Immature natural killer cell (primary cell): ENCODE results near the gene TP63. TPM values are rescaled to one million over a fixed set of nuclear protein-coding genes. Genes with fewer than 3 reads are reported as not detected.

Experiments used
- DNase-seq, 3 donors: peaks; one replicate each; pipeline ENCODE4 v3.0.0; 2022; ENCODE audit warnings: mixed read lengths in 1 of 3
- H3K27ac Mint-ChIP-seq, 6 donors: one replicate each; pipeline ENCODE4 v1.8.0; 2020; ENCODE audit warnings: mixed read lengths in 6 of 6, mild to moderate bottlenecking in 5 of 6, inconsistent platforms in 4 of 6, moderate library complexity in 3 of 6
- H3K27me3 Mint-ChIP-seq, 3 donors: one replicate each; pipeline ENCODE4 v1.8.0; 2020 to 2021; ENCODE audit warnings: low read depth in 3 of 3, mild to moderate bottlenecking in 3 of 3, mixed read lengths in 3 of 3, moderate library complexity in 3 of 3, inconsistent platforms in 1 of 3
- H3K36me3 Mint-ChIP-seq, 3 donors: one replicate each; pipeline ENCODE4 v1.8.0; 2020; ENCODE audit warnings: mixed read lengths in 3 of 3, inconsistent platforms in 2 of 3, mild to moderate bottlenecking in 2 of 3
- H3K4me1 Mint-ChIP-seq, 2 donors: one replicate each; pipeline ENCODE4 v1.8.0; 2020; ENCODE audit warnings: inconsistent platforms in 2 of 2, mild to moderate bottlenecking in 2 of 2, mixed read lengths in 2 of 2, moderate library complexity in 1 of 2
- H3K4me3 Mint-ChIP-seq, 5 donors: one replicate each; pipeline ENCODE4 v1.8.0; 2020; ENCODE audit warnings: mild to moderate bottlenecking in 5 of 5, mixed read lengths in 5 of 5, inconsistent platforms in 3 of 5, moderate library complexity in 3 of 5
- H3K9me3 Mint-ChIP-seq, 6 donors: one replicate each; pipeline ENCODE4 v1.8.0; 2020; ENCODE audit warnings: mild to moderate bottlenecking in 6 of 6, mixed read lengths in 6 of 6, inconsistent platforms in 4 of 6, moderate library complexity in 3 of 6
- polyA plus RNA-seq, 3 donors: library from polyadenylated mRNA; unstranded; fragments of 300-500 nt; fragmentation: Illumina TruSeq; gene quantifications; one replicate each; pipeline ENCODE4 v1.2.3, GENCODE V29; 2021

TP63 gene
- polyA plus RNA-seq, 3 donors from 2014 or later = not detected

DNA sequence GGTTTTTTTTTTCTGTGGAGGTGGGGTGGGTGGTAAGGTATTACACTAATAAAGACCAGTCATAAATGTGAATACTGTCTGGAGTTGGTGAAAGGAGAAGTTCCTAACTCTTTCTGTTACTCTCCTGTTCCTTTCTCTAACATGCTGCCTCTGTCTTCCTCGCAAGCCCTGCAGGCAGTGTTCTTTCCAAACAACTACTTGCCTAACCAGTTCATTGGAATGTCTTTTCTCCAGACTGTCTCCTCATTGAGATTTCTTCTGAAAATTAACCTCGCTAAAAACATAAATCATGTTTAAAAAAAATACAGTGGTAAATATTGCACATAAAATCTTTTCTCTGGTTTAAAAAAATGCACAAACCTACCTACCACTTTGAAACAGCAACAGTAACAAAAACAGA is 135.2 kb downstream of the TP63 start:
- Mint-ChIP-seq H3K27ac (no peak overlapping the region), H3K4me1 (no peaks in the 10 kb centered on the region), H3K9me3 (peaks cover 0 to 6% (median 0%) of the 10 kb centered on the region in 6 donors), H3K4me3 (no peak overlapping the region), H3K36me3 (no peaks in the 10 kb centered on the region), H3K27me3 (peaks cover 0 to 2% (median 0%) of the 10 kb centered on the region in 3 donors)
- DNase-seq = no peak

DNA sequence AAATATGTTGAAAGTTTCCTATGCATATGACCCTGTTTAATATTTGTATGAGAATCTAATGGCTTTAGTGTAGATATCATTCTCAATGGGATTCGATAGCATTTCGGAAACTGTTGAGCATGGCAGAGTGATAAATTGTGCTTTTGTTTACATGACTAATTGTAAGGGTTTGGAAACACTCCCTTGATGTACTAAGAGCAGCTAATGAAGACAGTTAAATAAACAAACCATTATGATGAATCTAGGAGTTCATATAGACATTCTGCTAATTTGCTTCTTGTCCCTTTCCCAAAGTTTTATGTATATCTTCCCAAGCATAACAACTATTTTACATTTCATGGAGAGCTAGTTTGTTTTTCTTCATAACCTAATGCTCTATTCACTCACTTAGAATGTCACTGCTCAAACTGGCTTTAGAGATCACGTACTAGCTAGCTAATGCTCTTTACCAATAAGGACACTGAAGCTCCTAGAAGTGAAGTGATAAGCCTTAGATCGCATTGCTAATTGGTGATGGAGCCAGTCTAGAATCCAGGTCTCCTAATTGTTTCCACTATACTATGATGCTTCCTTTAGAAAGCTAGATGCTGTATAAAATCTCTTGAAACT is 140.8 kb downstream of the TP63 start:
- Mint-ChIP-seq H3K4me1 (no peaks in the 10 kb centered on the region), H3K36me3 (no peaks in the 10 kb centered on the region), H3K27me3 (peaks cover 0 to 2% (median 0%) of the 10 kb centered on the region in 3 donors), H3K4me3 (no peak overlapping the region), H3K27ac (no peak overlapping the region), H3K9me3 (peaks cover 0 to 3% (median 0%) of the 10 kb centered on the region in 6 donors)
- DNase-seq = no peak

DNA sequence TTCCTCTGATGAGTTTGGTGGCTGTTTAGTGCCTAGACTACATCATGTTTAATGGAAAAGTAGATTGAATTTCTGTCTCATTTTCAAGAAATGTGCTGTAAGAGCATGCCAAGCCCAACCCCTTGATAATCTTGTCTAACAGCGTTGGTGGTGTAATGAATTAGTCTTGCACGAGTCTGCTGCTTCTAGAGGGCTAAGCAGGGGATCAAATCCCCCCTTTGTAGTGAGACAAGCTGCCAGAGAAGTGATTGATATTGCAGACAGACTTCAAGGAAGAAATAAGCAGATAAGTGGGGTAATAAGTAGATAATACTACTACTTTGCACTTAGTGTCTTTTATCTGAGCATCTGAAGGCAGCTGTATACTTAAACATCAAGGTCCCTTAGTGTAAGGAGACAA is 141.4 kb downstream of the TP63 start:
- peaks cover 0 to 3% (median 0%) of the 10 kb centered on the region in 6 donors for H3K9me3 Mint-ChIP-seq
- H3K4me3 Mint-ChIP-seq = no peak overlapping the region
- H3K36me3 Mint-ChIP-seq = no peaks in the 10 kb centered on the region
- H3K4me1 Mint-ChIP-seq = no peaks in the 10 kb centered on the region
- no peak for DNase-seq
- H3K27ac Mint-ChIP-seq = no peak overlapping the region
- H3K27me3 Mint-ChIP-seq = peaks cover 0 to 2% (median 0%) of the 10 kb centered on the region in 3 donors

DNA sequence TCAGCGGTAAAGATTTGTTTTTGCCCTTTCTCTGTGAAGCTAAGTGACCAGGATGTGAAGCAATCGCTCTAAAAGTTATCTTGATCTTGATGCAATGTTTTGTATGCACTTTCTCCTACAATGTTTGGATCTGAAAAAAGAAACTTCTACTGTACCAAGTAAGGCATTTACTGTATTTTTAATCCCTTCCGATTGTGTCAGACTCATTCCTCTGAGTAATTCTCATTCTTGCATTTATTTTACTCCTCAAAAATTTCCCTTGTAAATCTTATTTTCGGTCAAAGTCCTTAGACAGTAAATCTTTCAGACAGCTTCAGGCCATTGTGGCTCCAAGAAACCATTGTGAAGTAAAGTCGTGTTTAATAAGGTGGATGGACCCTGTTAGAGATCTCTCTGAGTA is 141.9 kb downstream of the TP63 start:
- DNase-seq = no peak
- Mint-ChIP-seq H3K36me3 (no peaks in the 10 kb centered on the region), H3K9me3 (peaks cover 0 to 3% (median 0%) of the 10 kb centered on the region in 6 donors), H3K27me3 (peaks cover 0 to 2% (median 0%) of the 10 kb centered on the region in 3 donors), H3K4me3 (no peak overlapping the region), H3K4me1 (no peaks in the 10 kb centered on the region), H3K27ac (no peak overlapping the region)

DNA sequence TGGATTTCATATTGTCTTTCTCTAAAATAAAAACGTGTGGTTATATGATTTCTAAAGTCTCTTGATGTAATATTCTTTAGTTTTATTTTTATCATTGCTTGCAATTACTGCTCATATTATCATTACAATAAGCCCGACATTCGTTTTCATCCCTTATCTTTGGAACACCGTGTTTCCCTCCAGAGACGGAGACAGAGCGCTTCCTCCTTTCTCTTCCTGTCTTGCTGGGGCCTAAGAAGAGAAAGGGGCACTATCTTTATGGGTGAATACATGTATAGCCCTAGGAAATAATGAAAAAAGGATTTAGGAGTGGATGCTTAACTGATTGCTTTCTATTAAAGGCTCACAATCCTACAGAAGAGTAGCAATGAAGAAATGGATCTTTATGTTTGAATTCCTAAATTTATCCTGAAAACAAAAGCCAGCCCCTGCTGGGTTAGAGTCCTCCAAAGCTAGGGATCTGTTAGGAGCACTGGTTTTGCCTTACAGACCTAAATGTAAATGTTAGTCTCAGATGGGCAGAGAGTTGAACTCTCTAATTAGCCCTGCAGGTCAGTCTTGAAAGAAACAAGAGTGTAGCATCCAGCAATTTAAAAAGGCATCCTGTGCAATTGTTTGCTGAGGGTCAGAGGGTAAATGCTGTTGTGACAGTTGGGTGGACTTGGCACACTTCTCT is 145.1 kb downstream of the TP63 start:
- DNase-seq = no peak
- Mint-ChIP-seq H3K27me3 (no peaks in the 10 kb centered on the region), H3K27ac (no peak overlapping the region), H3K4me3 (no peak overlapping the region), H3K9me3 (peaks cover 0 to 8% (median under 1%) of the 10 kb centered on the region in 6 donors), H3K4me1 (no peaks in the 10 kb centered on the region), H3K36me3 (no peaks in the 10 kb centered on the region)

DNA sequence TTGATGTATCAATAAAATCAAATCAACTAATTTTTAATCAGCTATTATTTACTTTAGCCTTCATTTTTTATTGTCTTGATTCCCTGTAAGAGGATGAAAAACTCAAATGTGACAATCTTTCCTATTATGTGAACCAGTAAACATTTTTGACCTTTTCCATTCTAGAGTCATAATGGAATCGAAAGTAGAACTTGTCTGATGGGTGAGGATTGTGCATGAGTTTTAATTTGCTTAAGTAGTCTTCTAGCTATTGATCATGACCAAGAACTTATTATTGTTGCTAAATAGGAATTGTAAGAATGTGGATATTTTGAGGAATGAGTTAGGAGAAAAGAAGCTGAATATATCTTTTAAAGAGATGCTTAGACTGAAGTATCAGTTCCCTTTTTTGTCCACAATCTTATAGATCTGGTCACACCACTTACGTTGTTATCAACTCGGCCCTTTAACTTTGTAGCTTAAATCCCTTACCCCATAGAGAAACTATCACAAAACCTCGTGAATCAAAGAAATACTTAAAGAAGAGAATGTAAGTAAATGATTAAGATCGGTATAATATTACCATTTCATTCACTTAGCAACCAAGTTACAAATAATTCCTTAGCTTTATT is 147.3 kb downstream of the TP63 start:
- no peak for DNase-seq
- H3K27ac Mint-ChIP-seq = no peak overlapping the region
- no peaks in the 10 kb centered on the region for H3K27me3 Mint-ChIP-seq
- H3K4me3 Mint-ChIP-seq = no peak overlapping the region
- H3K4me1 Mint-ChIP-seq = no peaks in the 10 kb centered on the region
- peaks cover 0 to 7% (median under 1%) of the 10 kb centered on the region in 6 donors for H3K9me3 Mint-ChIP-seq
- no peaks in the 10 kb centered on the region for H3K36me3 Mint-ChIP-seq

DNA sequence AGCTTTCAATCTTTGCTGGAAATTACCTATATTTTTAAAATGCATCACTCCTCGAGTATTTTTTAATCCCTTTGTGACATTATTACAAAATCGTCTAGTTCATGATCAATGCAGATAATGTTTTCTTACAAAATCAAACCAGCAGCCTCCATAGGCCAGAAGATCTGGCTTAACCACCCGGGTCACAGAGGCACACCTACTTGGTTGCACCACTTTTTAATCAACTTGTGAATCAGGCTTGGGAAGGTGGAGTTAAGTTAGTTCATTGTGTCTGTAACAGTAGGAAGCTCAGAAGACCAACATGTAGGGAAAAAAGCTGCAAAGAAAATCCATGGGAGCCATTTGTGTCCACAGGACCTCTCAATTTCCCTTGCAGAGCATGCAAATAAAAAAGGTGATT is 148.0 kb downstream of the TP63 start:
- Mint-ChIP-seq H3K27ac (no peak overlapping the region), H3K4me3 (no peak overlapping the region), H3K9me3 (peaks cover 0 to 7% (median under 1%) of the 10 kb centered on the region in 6 donors), H3K27me3 (no peaks in the 10 kb centered on the region), H3K4me1 (no peaks in the 10 kb centered on the region), H3K36me3 (no peaks in the 10 kb centered on the region)
- no peak for DNase-seq

DNA sequence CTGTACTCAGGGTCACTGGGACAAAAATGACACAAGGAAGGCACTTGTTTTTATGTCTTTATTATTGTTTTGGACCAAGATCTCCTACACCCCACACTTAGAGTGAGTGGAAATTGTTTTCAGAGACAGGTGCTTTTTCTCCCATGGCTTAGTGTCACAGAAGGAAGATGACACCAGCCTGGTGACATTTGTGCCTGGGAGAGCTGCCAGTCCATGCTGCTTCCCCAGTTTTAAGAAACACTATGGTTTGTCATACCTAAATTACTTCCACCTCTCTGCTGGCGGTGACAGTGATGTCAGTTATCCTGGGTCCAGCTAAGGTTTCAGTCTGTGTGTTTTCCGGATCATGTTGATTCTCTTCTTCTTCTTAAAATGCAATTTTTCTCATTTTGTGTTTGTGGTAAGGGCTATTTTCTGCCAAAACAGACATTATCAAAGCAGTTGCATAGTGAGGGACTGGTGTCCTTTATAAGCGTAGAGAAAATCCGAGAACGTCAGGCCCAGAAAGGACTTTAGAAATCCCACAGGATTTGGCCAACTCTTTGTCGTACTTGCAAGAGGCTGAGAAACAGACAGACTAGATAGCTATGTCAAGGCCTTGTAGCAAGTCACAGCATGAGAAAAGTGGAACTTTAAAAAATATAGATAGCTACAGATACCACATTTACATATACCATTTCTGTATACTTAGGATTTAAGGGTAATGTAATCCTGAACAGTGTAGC is 149.5 kb downstream of the TP63 start:
- no peak overlapping the region for H3K27ac Mint-ChIP-seq
- no peak overlapping the region for H3K4me3 Mint-ChIP-seq
- no peaks in the 10 kb centered on the region for H3K36me3 Mint-ChIP-seq
- H3K27me3 Mint-ChIP-seq = no peaks in the 10 kb centered on the region
- DNase-seq = no peak
- H3K9me3 Mint-ChIP-seq = peaks cover 0 to 5% (median under 1%) of the 10 kb centered on the region in 6 donors
- H3K4me1 Mint-ChIP-seq = no peaks in the 10 kb centered on the region

DNA sequence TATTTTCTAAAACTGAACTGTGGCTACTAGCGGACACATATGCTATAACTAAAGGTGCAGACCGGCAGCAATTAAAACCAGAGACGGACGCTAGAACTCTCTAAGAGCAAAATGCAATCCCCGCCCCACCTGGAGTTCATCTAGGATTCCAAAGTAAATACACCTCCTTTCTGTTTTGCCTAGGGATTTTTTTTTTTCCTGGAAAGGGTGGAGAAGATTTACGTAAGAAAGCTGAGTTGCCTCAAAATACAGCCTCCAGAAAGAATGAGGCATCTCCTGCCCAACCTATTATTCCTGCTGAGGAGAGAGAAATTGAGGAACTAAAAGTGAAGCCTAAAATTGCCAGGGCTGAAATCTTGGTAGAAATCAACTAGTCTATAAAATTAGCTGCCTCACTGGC is 150.2 kb downstream of the TP63 start:
- DNase-seq = no peak
- Mint-ChIP-seq H3K9me3 (peaks cover 0 to 5% (median under 1%) of the 10 kb centered on the region in 6 donors), H3K4me1 (no peaks in the 10 kb centered on the region), H3K27me3 (no peaks in the 10 kb centered on the region), H3K4me3 (no peak overlapping the region), H3K36me3 (no peaks in the 10 kb centered on the region), H3K27ac (no peak overlapping the region)

DNA sequence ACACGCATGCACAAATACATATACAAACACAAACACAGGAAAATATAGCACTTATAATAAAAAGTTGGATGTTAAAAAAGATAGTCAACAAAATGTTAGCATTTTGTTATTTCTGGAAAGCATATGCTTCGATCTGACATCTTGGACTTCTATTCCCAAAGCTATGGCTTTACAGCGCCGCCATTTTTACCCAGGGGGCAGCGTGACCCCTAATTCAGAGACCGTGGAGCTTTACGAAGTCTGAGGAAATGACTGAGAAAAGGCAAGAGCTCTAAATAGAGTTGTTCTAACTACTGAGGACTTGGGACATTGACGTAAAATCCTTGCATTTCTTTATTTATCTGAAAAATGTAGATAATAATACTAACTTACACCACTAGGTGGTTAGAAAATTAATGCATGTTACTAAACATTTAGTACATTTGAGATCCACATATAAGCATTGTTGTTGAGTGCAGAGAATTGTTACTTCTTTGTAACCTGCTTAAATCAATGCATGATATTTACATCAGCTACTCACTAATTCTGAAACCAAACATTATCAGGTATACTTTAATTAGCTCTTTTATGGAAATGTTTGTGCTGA is 155.4 kb downstream of the TP63 start:
- no peaks in the 10 kb centered on the region for H3K36me3 Mint-ChIP-seq
- no peak for DNase-seq
- H3K4me1 Mint-ChIP-seq = no peaks in the 10 kb centered on the region
- peaks cover 0 to 2% (median 1%) of the 10 kb centered on the region in 3 donors for H3K27me3 Mint-ChIP-seq
- H3K9me3 Mint-ChIP-seq = peaks cover 0 to 3% (median 0%) of the 10 kb centered on the region in 6 donors
- no peak overlapping the region for H3K4me3 Mint-ChIP-seq
- H3K27ac Mint-ChIP-seq = no peak overlapping the region

DNA sequence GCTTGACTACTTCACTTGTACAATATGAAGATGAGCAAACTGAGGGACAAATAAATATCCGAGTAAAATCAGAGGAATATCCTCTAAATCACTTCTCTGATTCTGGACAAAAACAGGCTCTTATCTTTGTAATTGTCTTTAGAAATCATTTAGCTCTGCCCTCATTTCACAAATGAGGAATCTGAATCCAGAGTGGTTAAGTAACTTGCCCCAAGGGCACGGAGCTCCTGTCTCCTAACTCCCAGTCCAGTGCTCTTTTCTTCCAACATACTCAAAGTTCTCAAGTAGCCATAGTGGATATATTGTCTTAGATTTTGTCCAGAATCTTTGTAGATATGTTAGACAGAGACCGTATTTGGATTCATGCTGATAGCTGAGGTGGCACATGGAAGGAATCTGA is 156.0 kb downstream of the TP63 start:
- Mint-ChIP-seq H3K27ac (no peak overlapping the region), H3K9me3 (peaks cover 0 to 3% (median 0%) of the 10 kb centered on the region in 6 donors), H3K4me1 (no peaks in the 10 kb centered on the region)

DNA sequence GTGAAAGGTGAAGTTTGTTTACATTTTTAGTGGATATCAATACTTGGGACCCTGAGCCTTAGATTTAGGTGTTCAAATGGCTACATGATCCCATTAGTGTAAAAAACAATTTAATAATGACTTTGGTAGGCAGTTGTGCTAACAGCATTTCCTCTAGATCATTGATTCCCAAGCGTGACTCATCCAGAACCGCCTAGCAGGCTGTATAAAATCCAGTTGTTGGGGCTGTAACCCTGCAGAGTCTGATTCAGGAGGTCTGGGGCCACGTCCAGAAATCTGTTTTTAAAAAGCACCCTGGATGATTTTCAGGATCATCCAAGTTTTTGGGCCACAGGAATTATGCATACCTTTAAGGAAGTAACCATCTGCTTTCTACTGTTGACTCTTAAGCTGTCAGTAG is 156.4 kb downstream of the TP63 start:
- Mint-ChIP-seq H3K27ac (no peak overlapping the region), H3K36me3 (no peaks in the 10 kb centered on the region), H3K27me3 (peaks cover 0 to 4% (median 1%) of the 10 kb centered on the region in 3 donors), H3K4me1 (no peaks in the 10 kb centered on the region), H3K9me3 (peaks cover 0 to 3% (median 0%) of the 10 kb centered on the region in 6 donors), H3K4me3 (no peak overlapping the region)
- no peak for DNase-seq

More for the DNA sequence above, 156.0 kb downstream of the TP63 start:
- H3K27me3 Mint-ChIP-seq = peaks cover 0 to 4% (median 1%) of the 10 kb centered on the region in 3 donors
- H3K36me3 Mint-ChIP-seq = no peaks in the 10 kb centered on the region
- DNase-seq = no peak
- no peak overlapping the region for H3K4me3 Mint-ChIP-seq

DNA sequence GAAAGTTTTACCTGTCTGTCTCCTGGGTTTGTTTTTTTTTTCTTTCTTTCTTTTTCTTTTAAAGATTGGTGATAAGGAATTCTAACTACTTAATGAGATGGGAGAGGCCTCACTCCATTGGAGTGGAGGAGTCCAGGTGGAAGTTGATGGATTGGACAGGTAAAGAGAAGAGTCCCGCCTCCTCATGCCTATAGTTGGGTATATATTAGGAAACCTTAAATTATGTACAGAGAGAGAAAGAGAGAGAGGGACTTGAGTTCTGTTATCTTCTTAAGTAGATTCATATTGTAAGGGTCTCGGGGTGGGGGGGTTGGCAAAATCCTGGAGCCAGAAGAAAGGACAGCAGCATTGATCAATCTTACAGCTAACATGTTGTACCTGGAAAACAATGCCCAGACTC is 158.2 kb downstream of the TP63 start:
- peaks cover 0 to 3% (median 0%) of the 10 kb centered on the region in 6 donors for H3K9me3 Mint-ChIP-seq
- no peak overlapping the region for H3K27ac Mint-ChIP-seq
- H3K36me3 Mint-ChIP-seq = no peaks in the 10 kb centered on the region
- H3K4me1 Mint-ChIP-seq = no peaks in the 10 kb centered on the region
- no peak for DNase-seq
- peaks cover 0 to 4% (median 1%) of the 10 kb centered on the region in 3 donors for H3K27me3 Mint-ChIP-seq
- H3K4me3 Mint-ChIP-seq = no peak overlapping the region
